ENCODE measurements around the gene STOX2.
"Not testable (repeated sequence)": the region's sequence is repeated elsewhere in the genome, so short reads cannot be mapped to it uniquely, and the experiment has no call there.

Gene STOX2

GRCh38 chr4:183940864-183941263 lies 35.8 kb downstream of the STOX2 start:
- DNase-seq, result no peak

- DNase-seq, result no peak
Measured at GRCh38 chr4:183941964-183942363, 36.9 kb downstream of the STOX2 start.

- DNase-seq, result no peak
Measured at GRCh38 chr4:183945741-183946140, 40.6 kb downstream of the STOX2 start.

GRCh38 chr4:183950536-183950935 lies 45.4 kb downstream of the STOX2 start:
- DNase-seq, result no peak

GRCh38 chr4:183952652-183953051 lies 47.5 kb downstream of the STOX2 start:
- not testable (repeated sequence) for DNase-seq

GRCh38 chr4:183959319-183960045 lies 54.4 kb downstream of the STOX2 start:
- no peak for DNase-seq

GRCh38 chr4:183960046-183960420 lies 54.9 kb downstream of the STOX2 start:
- DNase-seq, result peak; percentile 67

- DNase-seq, result no peak
Measured at GRCh38 chr4:183960962-183961541, 55.9 kb downstream of the STOX2 start.

GRCh38 chr4:183961795-183962194 lies 56.7 kb downstream of the STOX2 start:
- no peak for DNase-seq

GRCh38 chr4:183962419-183962818 lies 57.3 kb downstream of the STOX2 start:
- no peak for DNase-seq

- no peak for DNase-seq
Measured at GRCh38 chr4:183966371-183966770, 61.3 kb downstream of the STOX2 start.

- DNase-seq, result no peak
Measured at GRCh38 chr4:183967266-183967665, 62.2 kb downstream of the STOX2 start.

GRCh38 chr4:183968502-183968901 lies 63.4 kb downstream of the STOX2 start:
- DNase-seq, result no peak

- DNase-seq, result no peak
Measured at GRCh38 chr4:183968931-183969330, 63.8 kb downstream of the STOX2 start.

GRCh38 chr4:183969596-183969995 lies 64.5 kb downstream of the STOX2 start:
- no peak for DNase-seq

- no peak for DNase-seq
Measured at GRCh38 chr4:183971929-183972490, 66.9 kb downstream of the STOX2 start.

- DNase-seq, result no peak
Measured at GRCh38 chr4:183977707-183978106, 72.6 kb downstream of the STOX2 start.

- no peak for DNase-seq
Measured at GRCh38 chr4:183984566-183984965, 79.5 kb downstream of the STOX2 start.

GRCh38 chr4:183985786-183986185 lies 80.7 kb downstream of the STOX2 start:
- no peak for DNase-seq

- DNase-seq, result no peak
Measured at GRCh38 chr4:183986291-183986970, 81.3 kb downstream of the STOX2 start.

GRCh38 chr4:183986971-183987946 lies 82.2 kb downstream of the STOX2 start:
- DNase-seq, result peak; percentile 65

- DNase-seq, result peak; percentile 56
Measured at GRCh38 chr4:183987987-183988392, 82.9 kb downstream of the STOX2 start.

- DNase-seq, result no peak
Measured at GRCh38 chr4:183988874-183989273, 83.8 kb downstream of the STOX2 start.

Data from NCI-H510A treated with DMSO at 0.1 percent for 48 hours (cell line).